Trophoblast cell (in vitro differentiated cells and primary cell): ENCODE measurements around the gene CDR2L.

Experiments used
- DNase-seq, 2 donors: peaks; one replicate each; pipeline ENCODE4 v3.0.0-alpha.2; 2016
- H2AFZ ChIP-seq: 2 replicates; pipeline ENCODE4 v1.6.1; 2013; ENCODE audit warnings: low read length, moderate library complexity, mild to moderate bottlenecking; ENCODE audit not compliant: insufficient read depth, poor library complexity
- H2AK5ac ChIP-seq: 2 replicates; pipeline ENCODE4 v1.6.1; 2013; ENCODE audit warnings: mild to moderate bottlenecking, low read length
- H2BK120ac ChIP-seq: 2 replicates; pipeline ENCODE4 v1.6.1; 2013; ENCODE audit warnings: low read length, mild to moderate bottlenecking, moderate library complexity; ENCODE audit not compliant: insufficient read depth, poor library complexity
- H2BK12ac ChIP-seq: 2 replicates; pipeline ENCODE4 v1.6.1; 2013; ENCODE audit warnings: mild to moderate bottlenecking, low read length, moderate library complexity
- H2BK5ac ChIP-seq: 2 replicates; pipeline ENCODE4 v1.6.1; 2013; ENCODE audit warnings: low read length, low read depth, moderate library complexity, mild to moderate bottlenecking; ENCODE audit not compliant: poor library complexity
- H3K14ac ChIP-seq: 2 replicates; pipeline ENCODE4 v1.6.1; 2013; ENCODE audit warnings: mild to moderate bottlenecking, low read length
- H3K18ac ChIP-seq: 2 replicates; pipeline ENCODE4 v1.6.1; 2013; ENCODE audit warnings: mild to moderate bottlenecking, low read length
- H3K23ac ChIP-seq: 2 replicates; pipeline ENCODE4 v1.6.1; 2013; ENCODE audit warnings: low read length
- H3K27ac ChIP-seq: 2 replicates; pipeline ENCODE4 v1.5.1; 2013; ENCODE audit warnings: low read depth, mild to moderate bottlenecking, inconsistent platforms, low read length, moderate library complexity
- H3K27me3 ChIP-seq: 2 replicates; pipeline ENCODE4 v1.6.1; 2013; ENCODE audit warnings: inconsistent platforms, mild to moderate bottlenecking, low read length, moderate library complexity; ENCODE audit not compliant: insufficient read depth
- H3K36me3 ChIP-seq, 2 experiments: 1 replicate in 1 of 2; 2 replicates in 1 of 2; pipeline ENCODE4 v1.6.1; 2013; ENCODE audit warnings: low read length in 2 of 2, mild to moderate bottlenecking in 2 of 2, moderate library complexity in 1 of 2; ENCODE audit not compliant: insufficient read depth in 2 of 2, control insufficient read depth in 1 of 2
- H3K4ac ChIP-seq: 2 replicates; pipeline ENCODE4 v1.6.1; 2013; ENCODE audit warnings: low read depth, mild to moderate bottlenecking, low read length, moderate library complexity
- H3K4me1 ChIP-seq, 2 experiments: 1 replicate in 1 of 2; 2 replicates in 1 of 2; pipeline ENCODE4 v1.6.1; 2013; ENCODE audit warnings: low read length in 2 of 2, mild to moderate bottlenecking in 2 of 2, moderate library complexity in 1 of 2; ENCODE audit not compliant: insufficient read depth in 2 of 2, control insufficient read depth in 1 of 2
- H3K4me2 ChIP-seq: 2 replicates; pipeline ENCODE4 v1.6.1; 2013; ENCODE audit warnings: inconsistent platforms, mild to moderate bottlenecking, low read length, moderate library complexity
- H3K4me3 ChIP-seq: 2 replicates; pipeline ENCODE4 v1.5.1; 2013; ENCODE audit warnings: mild to moderate bottlenecking, low read depth, low read length, inconsistent platforms
- H3K79me1 ChIP-seq: one replicate; pipeline ENCODE4 v1.6.1; 2013; ENCODE audit warnings: low read length
- H3K79me2 ChIP-seq: 2 replicates; pipeline ENCODE4 v1.6.1; 2013; ENCODE audit warnings: low read length, mild to moderate bottlenecking; ENCODE audit not compliant: control insufficient read depth, insufficient read depth, poor library complexity
- H3K9ac ChIP-seq: 2 replicates; pipeline ENCODE4 v1.6.1; 2013; ENCODE audit warnings: mild to moderate bottlenecking, low read length
- H3K9me3 ChIP-seq: 2 replicates; pipeline ENCODE4 v1.6.1; 2013; ENCODE audit warnings: low read depth, mild to moderate bottlenecking, control low read depth, inconsistent platforms, low read length; ENCODE audit not compliant: insufficient read depth
- H4K12ac ChIP-seq: 2 replicates; pipeline ENCODE4 v1.6.1; 2013; ENCODE audit warnings: low read depth, mild to moderate bottlenecking, low read length, moderate library complexity
- H4K8ac ChIP-seq: 2 replicates; pipeline ENCODE4 v1.6.1; 2013; ENCODE audit warnings: low read depth, mild to moderate bottlenecking, low read length, moderate library complexity
- H4K91ac ChIP-seq: one replicate; pipeline ENCODE4 v1.6.1; 2013; ENCODE audit warnings: low read depth, mild to moderate bottlenecking, low read length, moderate library complexity
- WGBS: extraction: QIAGEN DNeasy Blood & Tissue Kit; methylation state at CpG from one replicate; pipeline ENCODE4 v1.1.7; 2013; ENCODE audit warnings: missing lambda C conversion rate; ENCODE audit not compliant: insufficient read length, insufficient coverage; ENCODE audit errors: extremely low coverage; 5-methylcytosine and 5-hydroxymethylcytosine counted together

The CDR2L gene

GRCh38 chr17:75013092-75013559 is 25.7 kb downstream of the CDR2L start:
- Histone ChIP-seq H3K27ac (peak overlapping the region; percentile 82), H3K4ac (no peak overlapping the region)
- no CpG with 5 or more reads among the region's 10 CpGs for WGBS

DNA sequence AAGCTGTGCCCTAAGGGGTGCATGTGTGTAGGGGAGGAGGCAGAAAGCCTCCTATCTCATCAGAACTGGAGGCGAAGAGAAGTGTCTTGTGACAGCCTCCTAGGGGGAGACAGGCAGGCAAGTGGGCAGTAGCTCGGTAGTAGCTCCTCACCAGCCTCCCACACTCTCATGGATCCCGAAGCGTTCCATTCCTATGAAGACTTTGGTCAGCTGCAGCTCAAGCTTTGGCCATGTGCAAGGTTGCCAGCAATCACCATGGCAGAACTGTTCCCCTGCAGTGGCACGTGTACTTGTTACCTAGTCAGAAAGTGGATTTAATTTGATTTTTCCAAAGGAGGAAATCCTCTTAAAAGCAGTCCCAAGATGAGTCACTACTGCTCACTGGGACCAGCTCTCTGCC is 31.7 kb downstream of the CDR2L start:
- no peak overlapping the region for H3K27ac ChIP-seq
- H3K14ac ChIP-seq: no peak overlapping the region
- H3K4me1 ChIP-seq: peaks cover 13 to 18% of the 10 kb centered on the region in 2 experiments
- no peaks in the 10 kb centered on the region for H3K79me1 ChIP-seq
- no peak overlapping the region for H4K8ac ChIP-seq
- no peaks in the 10 kb centered on the region for H3K79me2 ChIP-seq
- no peak overlapping the region for H3K4ac ChIP-seq
- H3K36me3 ChIP-seq: peaks cover 14 to 22% of the 10 kb centered on the region in 2 experiments
- H2BK12ac ChIP-seq: no peak overlapping the region
- WGBS: no CpG with 5 or more reads among the region's 5 CpGs
- H3K9ac ChIP-seq: no peak overlapping the region
- H2AK5ac ChIP-seq: no peak overlapping the region
- no peaks in the 10 kb centered on the region for H3K9me3 ChIP-seq
- no peak overlapping the region for H4K91ac ChIP-seq
- H3K18ac ChIP-seq: no peak overlapping the region
- no peak overlapping the region for H3K23ac ChIP-seq
- H3K27me3 ChIP-seq: no peaks in the 10 kb centered on the region
- H4K12ac ChIP-seq: no peak overlapping the region
- no peak overlapping the region for H3K4me3 ChIP-seq
- H3K4me2 ChIP-seq: no peak overlapping the region
- no peak for DNase-seq
- no peak overlapping the region for H2BK120ac ChIP-seq
- H2AFZ ChIP-seq: no peak overlapping the region
- no peak overlapping the region for H2BK5ac ChIP-seq

More at GRCh38 chr17:75013092-75013559, 25.7 kb downstream of the CDR2L start:
- Histone ChIP-seq H4K91ac (peak overlapping the region; percentile 90), H2BK12ac (no peak overlapping the region), H3K27me3 (no peaks in the 10 kb centered on the region), H3K79me1 (peaks cover 12% of the 10 kb centered on the region), H3K9me3 (no peaks in the 10 kb centered on the region), H3K4me1 (peaks cover 15 to 23% of the 10 kb centered on the region in 2 experiments), H3K14ac (peak overlapping the region; percentile 89), H3K9ac (peak overlapping the region; percentile 63), H2BK120ac (peak overlapping the region; percentile 90), H3K4me3 (peak overlapping the region; percentile 86), H2AK5ac (no peak overlapping the region), H3K36me3 (peaks cover 0 to 2% of the 10 kb centered on the region in 2 experiments), H2AFZ (peak overlapping the region; percentile 5), H4K8ac (peak overlapping the region; percentile 98), H3K79me2 (peaks cover 5% of the 10 kb centered on the region), H2BK5ac (no peak overlapping the region), H3K4me2 (peak overlapping the region; percentile 85), H3K23ac (no peak overlapping the region), H4K12ac (peak overlapping the region; percentile 95), H3K18ac (no peak overlapping the region)
- no peak for DNase-seq

- no peak overlapping the region for H3K4me3 ChIP-seq
- no peak overlapping the region for H2BK5ac ChIP-seq
- H3K79me2 ChIP-seq: no peaks in the 10 kb centered on the region
- no CpG with 5 or more reads among the region's 3 CpGs for WGBS
- no peak overlapping the region for H4K12ac ChIP-seq
- H3K9ac ChIP-seq: no peak overlapping the region
- H2AFZ ChIP-seq: no peak overlapping the region
- H3K36me3 ChIP-seq: peaks cover 14 to 22% of the 10 kb centered on the region in 2 experiments
- DNase-seq: no peak
- no peak overlapping the region for H3K23ac ChIP-seq
- no peak overlapping the region for H3K18ac ChIP-seq
- H3K4me1 ChIP-seq: peaks cover 13 to 18% of the 10 kb centered on the region in 2 experiments
- H3K9me3 ChIP-seq: no peaks in the 10 kb centered on the region
- no peak overlapping the region for H2BK12ac ChIP-seq
- H4K91ac ChIP-seq: no peak overlapping the region
- H3K27ac ChIP-seq: peak overlapping the region; percentile 83
- H3K79me1 ChIP-seq: no peaks in the 10 kb centered on the region
- H3K27me3 ChIP-seq: no peaks in the 10 kb centered on the region
- H3K4me2 ChIP-seq: no peak overlapping the region
- no peak overlapping the region for H4K8ac ChIP-seq
- H3K4ac ChIP-seq: no peak overlapping the region
- H2AK5ac ChIP-seq: no peak overlapping the region
- H3K14ac ChIP-seq: no peak overlapping the region
- no peak overlapping the region for H2BK120ac ChIP-seq
Measured at GRCh38 chr17:75019710-75020109, 32.3 kb downstream of the CDR2L start.

DNA sequence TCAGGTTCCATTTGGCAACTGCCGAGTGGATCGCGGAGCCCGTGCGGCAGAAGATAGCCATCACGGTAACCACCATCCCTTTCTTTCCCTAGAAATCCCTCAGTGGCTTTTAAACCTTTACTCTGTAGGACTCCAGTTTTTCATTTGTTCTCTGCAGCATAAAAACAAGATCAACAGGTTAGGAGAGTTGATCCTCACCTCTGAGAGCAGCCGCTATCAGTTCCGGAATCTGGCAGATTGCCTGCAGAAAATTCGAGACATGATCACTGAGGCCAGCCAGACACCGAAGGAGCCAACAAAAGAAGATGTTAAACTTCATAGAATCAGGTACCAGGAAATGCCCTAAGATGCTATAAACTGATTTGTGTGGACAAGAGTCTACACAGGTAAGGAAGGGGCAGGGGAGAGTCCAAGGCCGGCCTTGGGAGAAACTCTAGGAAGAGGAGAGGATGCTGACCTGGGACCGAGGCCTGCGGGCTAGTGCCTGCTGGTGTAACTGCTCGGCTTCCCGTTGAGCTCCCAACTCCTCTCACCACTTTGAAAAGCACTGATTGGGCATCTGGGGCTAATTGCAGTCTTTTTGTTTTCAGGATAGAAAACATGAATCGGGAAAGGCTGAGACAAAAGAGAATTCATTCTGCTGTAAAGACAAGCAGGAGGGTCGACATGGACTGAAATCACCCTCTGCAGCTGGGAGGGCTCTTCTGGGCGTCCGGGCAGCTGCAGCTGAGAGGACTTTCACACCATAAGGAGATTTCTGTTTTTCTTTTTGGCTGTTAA is 33.1 kb downstream of the CDR2L start:
- Histone ChIP-seq H3K14ac (no peak overlapping the region), H3K23ac (no peak overlapping the region), H3K27ac (peak overlapping the region; percentile 83), H3K79me1 (no peaks in the 10 kb centered on the region), H3K27me3 (no peaks in the 10 kb centered on the region), H4K91ac (peak overlapping the region; percentile 61), H2BK5ac (peak overlapping the region; percentile 9), H3K9me3 (no peaks in the 10 kb centered on the region), H3K4me3 (no peak overlapping the region), H3K4me2 (peak overlapping the region; percentile 25), H3K36me3 (peaks cover 14 to 22% of the 10 kb centered on the region in 2 experiments), H3K9ac (no peak overlapping the region), H4K8ac (peak overlapping the region; percentile 7), H4K12ac (no peak overlapping the region), H3K79me2 (no peaks in the 10 kb centered on the region), H3K18ac (no peak overlapping the region), H2AFZ (no peak overlapping the region), H2BK12ac (no peak overlapping the region), H3K4ac (no peak overlapping the region), H3K4me1 (peaks cover 13 to 18% of the 10 kb centered on the region in 2 experiments), H2BK120ac (no peak overlapping the region), H2AK5ac (no peak overlapping the region)
- peak; percentile 76 to 96 for DNase-seq
- no CpG with 5 or more reads among the region's 19 CpGs for WGBS
